ENCODE results near the gene CPNE6. TPM values are rescaled to one million over a fixed set of nuclear protein-coding genes. Genes with fewer than 3 reads are reported as not detected.

CPNE6 gene
- total RNA-seq, 1 donor from 2014 or later: 1.5 TPM

GRCh38 chr14:24086193-24086955 lies 15.0 kb downstream of the CPNE6 start:
- DNase-seq (ENCODE audit: low spot score): no peak

GRCh38 chr14:24087004-24087403 lies 15.6 kb downstream of the CPNE6 start:
- DNase-seq (ENCODE audit: low spot score): no peak

- DNase-seq (ENCODE audit: low spot score): no peak
Measured at GRCh38 chr14:24088095-24088494, 16.7 kb downstream of the CPNE6 start.

GRCh38 chr14:24089890-24090289 lies 18.5 kb downstream of the CPNE6 start:
- DNase-seq (ENCODE audit: low spot score): no peak

GRCh38 chr14:24092110-24092504 lies 20.7 kb downstream of the CPNE6 start:
- DNase-seq (ENCODE audit: low spot score): no peak

GRCh38 chr14:24092505-24093206 lies 21.3 kb downstream of the CPNE6 start:
- DNase-seq (ENCODE audit: low spot score): no peak

- no peak for DNase-seq (ENCODE audit: low spot score)
Measured at GRCh38 chr14:24093207-24093900, 22.0 kb downstream of the CPNE6 start.

- peak; percentile 95 for DNase-seq (ENCODE audit: low spot score)
Measured at GRCh38 chr14:24093901-24094840, 22.8 kb downstream of the CPNE6 start, which contains the start of gene PCK2. Gene PCK2 (plus strand): TSS chr14:24094311. CDS start chr14:24094406, 95 bp downstream.

- no peak for DNase-seq (ENCODE audit: low spot score)
Measured at GRCh38 chr14:24094841-24095270, 23.5 kb downstream of the CPNE6 start.

- DNase-seq (ENCODE audit: low spot score): peak; percentile 68
Measured at GRCh38 chr14:24095271-24096068, 24.1 kb downstream of the CPNE6 start.

- no peak for DNase-seq (ENCODE audit: low spot score)
Measured at GRCh38 chr14:24096545-24097181, 25.3 kb downstream of the CPNE6 start.

- DNase-seq (ENCODE audit: low spot score): no peak
Measured at GRCh38 chr14:24098229-24098926, 27.0 kb downstream of the CPNE6 start.

GRCh38 chr14:24098927-24099813 lies 27.8 kb downstream of the CPNE6 start:
- DNase-seq (ENCODE audit: low spot score): no peak

GRCh38 chr14:24100197-24100981 lies 29.0 kb downstream of the CPNE6 start:
- no peak for DNase-seq (ENCODE audit: low spot score)

GRCh38 chr14:24100982-24101494 lies 29.7 kb downstream of the CPNE6 start:
- DNase-seq (ENCODE audit: low spot score): no peak

- no peak for DNase-seq (ENCODE audit: low spot score)
Measured at GRCh38 chr14:24102357-24103048, 31.1 kb downstream of the CPNE6 start.

GRCh38 chr14:24103451-24103850 lies 32.1 kb downstream of the CPNE6 start:
- DNase-seq (ENCODE audit: low spot score): no peak
